Hypothalamus (tissue), 51 donors: Measurements from ENCODE around the gene ZNF609.

Experiments
- DNase-seq, 51 donors: peaks; one replicate each; lab custom pipeline; 2025; lab: John Stamatoyannopoulos, UW

ZNF609 gene

GRCh38 chr15:64710676-64711428 lies 250.5 kb downstream of the ZNF609 start:
- no peak for DNase-seq

- DNase-seq, result no peak
Observed at GRCh38 chr15:64712353-64712752, 252.0 kb downstream of the ZNF609 start.

GRCh38 chr15:64713592-64713991 lies 253.2 kb downstream of the ZNF609 start:
- DNase-seq, result no peak

DNA sequence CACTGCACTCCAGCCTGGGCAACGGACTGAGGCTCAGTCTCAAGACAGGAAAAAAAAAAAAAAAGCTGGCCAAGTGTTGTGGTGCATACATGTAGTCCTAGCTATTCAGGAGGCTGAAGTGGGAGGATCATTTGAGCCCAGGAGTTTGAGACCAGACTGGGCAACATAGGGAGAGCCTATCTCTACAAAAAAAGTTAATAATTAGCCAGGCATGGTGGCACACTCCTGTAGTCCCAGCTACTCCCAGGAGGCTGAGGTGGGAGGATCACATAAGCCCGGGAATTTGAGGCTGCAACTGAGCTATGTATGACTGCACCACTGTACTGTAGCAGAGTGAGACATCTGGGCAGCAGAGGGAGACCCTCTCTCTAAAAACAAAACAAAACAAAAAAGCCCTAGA lies 256.1 kb downstream of the ZNF609 start:
- no peak for DNase-seq

GRCh38 chr15:64717130-64717529 lies 256.8 kb downstream of the ZNF609 start:
- DNase-seq, result no peak

DNA sequence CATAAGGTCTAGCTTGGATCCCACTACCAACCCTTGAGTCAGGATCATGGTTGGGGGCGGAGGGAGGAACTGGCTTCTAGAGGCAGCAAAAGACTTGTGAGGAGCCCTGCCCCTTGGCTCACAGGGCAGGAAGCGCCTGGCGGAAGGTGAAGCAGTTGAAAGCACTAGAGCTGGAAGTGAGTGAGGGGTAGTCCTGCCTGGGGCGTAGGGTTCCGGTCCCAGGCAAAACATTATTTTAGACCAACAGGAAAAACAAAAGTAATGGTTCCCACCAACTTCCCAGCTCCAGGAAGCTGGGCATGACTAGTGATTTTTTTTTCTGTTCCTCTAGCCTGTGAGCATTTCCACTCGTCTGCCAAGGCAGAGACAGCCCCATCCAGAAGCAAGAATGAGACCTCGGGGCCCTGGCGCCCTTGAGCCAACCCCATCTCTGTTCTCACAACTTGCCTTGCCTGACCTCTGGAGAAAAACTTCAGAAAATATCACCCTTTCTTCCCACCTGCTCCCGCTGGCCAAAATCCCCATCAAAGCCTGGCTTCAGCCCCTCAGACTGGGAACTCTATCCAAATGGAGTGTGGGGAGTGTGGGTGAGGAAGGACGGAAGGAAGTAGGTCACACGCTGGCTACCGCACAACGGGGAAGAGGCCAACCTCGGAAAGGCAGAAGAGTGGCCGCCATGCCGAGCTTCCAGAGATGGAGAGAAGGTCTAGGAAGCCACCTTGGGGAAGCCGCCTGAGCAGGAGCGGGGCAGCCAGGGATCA lies 257.5 kb downstream of the ZNF609 start:
- no peak for DNase-seq

GRCh38 chr15:64720188-64720587 lies 259.8 kb downstream of the ZNF609 start:
- no peak for DNase-seq

DNA sequence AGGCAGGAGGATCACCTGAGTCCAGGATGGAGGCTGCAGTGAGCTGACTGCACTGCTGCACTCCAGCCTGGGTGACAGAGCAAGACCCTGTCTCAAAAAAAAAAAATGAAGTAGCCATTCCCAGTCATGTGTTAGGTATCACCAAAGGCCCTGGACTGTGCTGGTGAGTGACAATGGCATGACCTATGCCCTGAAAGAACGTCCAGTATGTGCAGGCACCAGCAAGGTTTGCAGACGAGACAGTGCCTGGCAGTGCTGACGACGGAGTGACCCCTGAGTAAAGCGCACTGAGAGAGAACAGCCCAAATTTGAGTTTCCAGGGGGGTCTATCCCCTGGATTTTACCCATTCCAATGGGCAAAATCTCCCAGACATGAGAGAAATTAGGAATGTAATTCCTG lies 269.8 kb downstream of the ZNF609 start:
- DNase-seq, result no peak

- DNase-seq, result peak; percentile 14 to 89 (median 55)
Observed at GRCh38 chr15:64731012-64731804, 270.8 kb downstream of the ZNF609 start.

DNA sequence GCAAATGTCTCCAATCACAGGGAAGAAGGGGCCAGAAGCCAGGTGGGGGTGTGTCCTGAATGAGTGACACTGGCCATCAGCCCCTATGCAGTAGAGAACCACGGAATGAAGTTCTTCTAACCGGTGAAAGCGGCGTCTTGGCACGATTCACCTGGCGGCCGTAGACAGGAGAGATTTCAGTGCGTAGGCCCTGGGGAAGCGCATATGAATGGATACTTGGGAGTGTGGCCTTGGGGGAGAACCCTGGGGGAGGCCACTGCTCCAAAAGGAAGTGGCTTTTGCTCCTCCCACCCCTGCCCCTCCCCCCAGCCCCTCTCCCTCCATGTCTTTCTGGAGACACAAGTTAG lies 271.4 kb downstream of the ZNF609 start:
- no peak for DNase-seq

DNA sequence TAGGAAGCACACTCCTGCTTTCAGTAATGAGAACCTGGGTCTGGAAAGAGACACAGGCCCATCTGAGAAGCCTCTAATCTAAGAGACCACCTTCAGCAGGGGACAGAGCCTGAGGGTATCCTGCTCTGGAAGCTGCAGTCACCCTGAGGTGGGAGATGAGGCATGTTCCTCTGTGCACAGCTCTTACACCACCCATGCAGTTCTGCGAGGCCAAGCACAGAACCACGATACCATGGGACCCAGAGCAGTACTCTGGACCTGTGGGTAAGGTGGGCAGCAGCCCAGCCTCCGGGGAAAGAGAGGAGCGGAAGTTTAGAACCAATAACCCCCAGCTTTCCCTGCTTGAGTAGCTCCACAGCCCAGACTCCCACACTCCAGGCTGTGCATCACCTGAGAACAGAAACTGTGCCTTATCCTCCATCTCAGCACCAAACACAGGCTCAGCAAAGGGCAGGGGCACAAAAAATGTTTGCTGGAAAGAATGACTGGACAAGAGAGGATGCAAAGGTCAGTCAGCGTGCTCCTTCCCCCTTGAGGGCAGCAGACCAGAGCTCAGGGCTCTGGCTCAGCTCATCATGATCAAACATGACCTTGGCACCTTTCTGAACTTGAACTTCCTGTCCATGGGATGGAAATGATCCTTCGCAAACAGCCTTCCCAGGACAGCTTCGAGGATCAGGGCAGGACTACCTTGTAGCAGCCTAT lies 271.9 kb downstream of the ZNF609 start:
- no peak for DNase-seq
